ENCODE data around the gene IL31RA. TPM values are rescaled to one million over a fixed set of nuclear protein-coding genes. Genes with fewer than 3 reads are reported as not detected.

IL31RA gene
- total and polyA plus RNA-seq, 2 experiments from 2014 or later: not detected

GRCh38 chr5:55858104-55858503, 6.9 kb downstream of the IL31RA start:
- H3F3A ChIP-seq (replicated peaks; ENCODE audit: low read depth): no peaks in the 10 kb centered on the region
- no peaks in the 10 kb centered on the region for H3K79me2 ChIP-seq (replicated peaks; ENCODE audit: insufficient read depth)
- H3K9me3 Mint-ChIP-seq: peaks cover 9% of the 10 kb centered on the region
- no peaks in the 10 kb centered on the region for H3K36me3 Mint-ChIP-seq (ENCODE audit: low read depth)
- no peaks in the 10 kb centered on the region for H3K4me1 ChIP-seq (ENCODE audit: insufficient read depth)
- peaks cover 2% of the 10 kb centered on the region; the same call in 1 of the 2 replicates for H3K9me2 ChIP-seq (ENCODE audit: insufficient read depth)
- TF ChIP-seq NANOG (IDR thresholded peaks at IDR 0.05; ENCODE audit: borderline replicate concordance) (no peak), POLR2AphosphoS5 (IDR thresholded peaks at IDR 0.05; ENCODE audit: low read depth) (no peak), EZH2 (IDR thresholded peaks at IDR 0.05; ENCODE audit: low read depth, unreplicated experiment) (no peak), ZNF331 (CRISPR knock-in tag; IDR thresholded peaks at IDR 0.05; ENCODE audit: low read depth) (no peak), EZH2phosphoT487 (IDR thresholded peaks at IDR 0.05; ENCODE audit: unreplicated experiment) (no peak), CTCF (conservative IDR thresholded peaks at IDR 0.05; ENCODE audit: low read depth in 2 of 2) (no peak), ZNF114 (CRISPR knock-in tag; IDR thresholded peaks at IDR 0.05) (no peak), CREB1 (CRISPR knock-in tag; IDR thresholded peaks at IDR 0.05; ENCODE audit: low read depth) (no peak), JUNB (IDR thresholded peaks at IDR 0.05; ENCODE audit: unreplicated experiment) (no peak), STAT1 (IDR thresholded peaks at IDR 0.05; ENCODE audit: unreplicated experiment) (no peak), ZNF462 (CRISPR knock-in tag; IDR thresholded peaks at IDR 0.05) (no peak)
- TF ChIP-seq, protein P1, sequence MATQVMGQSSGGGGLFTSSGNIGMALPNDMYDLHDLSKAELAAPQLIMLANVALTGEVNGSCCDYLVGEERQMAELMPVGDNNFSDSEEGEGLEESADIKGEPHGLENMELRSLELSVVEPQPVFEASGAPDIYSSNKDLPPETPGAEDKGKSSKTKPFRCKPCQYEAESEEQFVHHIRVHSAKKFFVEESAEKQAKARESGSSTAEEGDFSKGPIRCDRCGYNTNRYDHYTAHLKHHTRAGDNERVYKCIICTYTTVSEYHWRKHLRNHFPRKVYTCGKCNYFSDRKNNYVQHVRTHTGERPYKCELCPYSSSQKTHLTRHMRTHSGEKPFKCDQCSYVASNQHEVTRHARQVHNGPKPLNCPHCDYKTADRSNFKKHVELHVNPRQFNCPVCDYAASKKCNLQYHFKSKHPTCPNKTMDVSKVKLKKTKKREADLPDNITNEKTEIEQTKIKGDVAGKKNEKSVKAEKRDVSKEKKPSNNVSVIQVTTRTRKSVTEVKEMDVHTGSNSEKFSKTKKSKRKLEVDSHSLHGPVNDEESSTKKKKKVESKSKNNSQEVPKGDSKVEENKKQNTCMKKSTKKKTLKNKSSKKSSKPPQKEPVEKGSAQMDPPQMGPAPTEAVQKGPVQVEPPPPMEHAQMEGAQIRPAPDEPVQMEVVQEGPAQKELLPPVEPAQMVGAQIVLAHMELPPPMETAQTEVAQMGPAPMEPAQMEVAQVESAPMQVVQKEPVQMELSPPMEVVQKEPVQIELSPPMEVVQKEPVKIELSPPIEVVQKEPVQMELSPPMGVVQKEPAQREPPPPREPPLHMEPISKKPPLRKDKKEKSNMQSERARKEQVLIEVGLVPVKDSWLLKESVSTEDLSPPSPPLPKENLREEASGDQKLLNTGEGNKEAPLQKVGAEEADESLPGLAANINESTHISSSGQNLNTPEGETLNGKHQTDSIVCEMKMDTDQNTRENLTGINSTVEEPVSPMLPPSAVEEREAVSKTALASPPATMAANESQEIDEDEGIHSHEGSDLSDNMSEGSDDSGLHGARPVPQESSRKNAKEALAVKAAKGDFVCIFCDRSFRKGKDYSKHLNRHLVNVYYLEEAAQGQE (IDR thresholded peaks at IDR 0.05; ENCODE audit: unreplicated experiment): no peak
- TF ChIP-seq, protein P2, sequence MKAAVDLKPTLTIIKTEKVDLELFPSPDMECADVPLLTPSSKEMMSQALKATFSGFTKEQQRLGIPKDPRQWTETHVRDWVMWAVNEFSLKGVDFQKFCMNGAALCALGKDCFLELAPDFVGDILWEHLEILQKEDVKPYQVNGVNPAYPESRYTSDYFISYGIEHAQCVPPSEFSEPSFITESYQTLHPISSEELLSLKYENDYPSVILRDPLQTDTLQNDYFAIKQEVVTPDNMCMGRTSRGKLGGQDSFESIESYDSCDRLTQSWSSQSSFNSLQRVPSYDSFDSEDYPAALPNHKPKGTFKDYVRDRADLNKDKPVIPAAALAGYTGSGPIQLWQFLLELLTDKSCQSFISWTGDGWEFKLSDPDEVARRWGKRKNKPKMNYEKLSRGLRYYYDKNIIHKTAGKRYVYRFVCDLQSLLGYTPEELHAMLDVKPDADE (IDR thresholded peaks at IDR 0.05): no peak
- no peaks in the 10 kb centered on the region; the same call in 2 of the 3 replicates for H3K4me1 Mint-ChIP-seq
- H3K27me3 ChIP-seq (ENCODE audit: insufficient read depth): no peaks in the 10 kb centered on the region
- H3K27ac ChIP-seq (ENCODE audit: low read depth): no peak overlapping the region
- H4K20me1 ChIP-seq (replicated peaks; ENCODE audit: insufficient read depth): no peaks in the 10 kb centered on the region
- ATAC-seq (no peak), DNase-seq (ENCODE audit: low spot score) (no peak)
- H3K4me3 Mint-ChIP-seq: no peak overlapping the region
- no peak overlapping the region for H3K4me2 ChIP-seq
- H3K27me3 Mint-ChIP-seq (ENCODE audit: insufficient read depth, low read depth, poor library complexity): peaks cover 3% of the 10 kb centered on the region
- no peaks in the 10 kb centered on the region for H3K36me3 ChIP-seq (ENCODE audit: insufficient read depth)
- no peak overlapping the region for H3K4me3 ChIP-seq
- no peak overlapping the region for H3K27ac Mint-ChIP-seq
- no peak overlapping the region for H2AFZ ChIP-seq
